BLaER1 treated with 17β-estradiol and CSF1 and Interleukin-3, amounts not matched to agents 10 nM and 100 nM (cell line): ENCODE data around the gene MTFP1.

Experiments used
- H3K27ac ChIP-seq, 11 experiments: shearing (Covaris generic); formaldehyde crosslinking; 2 replicates each; pipeline ENCODE4 v1.8.1; 2022
- H3K27me3 ChIP-seq, 11 experiments: shearing (Covaris generic); formaldehyde crosslinking; 2 replicates each; pipeline ENCODE4 v1.8.1; 2022
- H3K36me3 ChIP-seq, 11 experiments: shearing (Covaris generic); formaldehyde crosslinking; 2 replicates each; pipeline ENCODE4 v1.8.1; 2022
- H3K4me1 ChIP-seq, 10 experiments: shearing (Covaris generic); formaldehyde crosslinking; 2 replicates each; pipeline ENCODE4 v1.8.1; 2022
- H3K4me2 ChIP-seq, 11 experiments: shearing (Covaris generic); formaldehyde crosslinking; 2 replicates each; pipeline ENCODE4 v1.8.1; 2022
- H3K4me3 ChIP-seq, 10 experiments: shearing (Covaris generic); formaldehyde crosslinking; 2 replicates each; pipeline ENCODE4 v1.8.1; 2022
- H3K9ac ChIP-seq, 11 experiments: shearing (Covaris generic); formaldehyde crosslinking; 2 replicates each; pipeline ENCODE4 v1.8.1; 2022
- H3K9me3 ChIP-seq, 11 experiments: shearing (Covaris generic); formaldehyde crosslinking; replicated peaks in 1 of 11; 2 replicates each; pipeline ENCODE4 v1.8.1; 2022
- H4K20me1 ChIP-seq, 11 experiments: shearing (Covaris generic); formaldehyde crosslinking; 2 replicates each; pipeline ENCODE4 v1.8.1; 2022
- Cebpa-rat ChIP-seq, 11 experiments: shearing (Covaris generic); IDR thresholded peaks; 2 replicates each; pipeline ENCODE4 v1.8.1; 2022

MTFP1 gene

GRCh38 chr22:30426388-30427353 lies 1.1 kb downstream of the MTFP1 start:
- H3K4me2 ChIP-seq = peak overlapping the region; percentile 73 to 100 (median 86)
- H3K4me3 ChIP-seq = peak overlapping the region; percentile 73 to 95 (median 84)
- H3K36me3 ChIP-seq = peaks cover 24 to 37% (median 30%) of the 10 kb centered on the region in 11 experiments; a peak in 21 of 22 replicates
- H3K27ac ChIP-seq = peak overlapping the region; percentile 69 to 97 (median 87); a peak in 20 of 22 replicates
- peaks cover 38 to 49% (median 46%) of the 10 kb centered on the region in 10 experiments for H3K4me1 ChIP-seq
- peaks cover 0 to 51% (median 25%) of the 10 kb centered on the region in 11 experiments; a peak in 17 of 22 replicates for H4K20me1 ChIP-seq
- no peaks in the 10 kb centered on the region for H3K27me3 ChIP-seq
- peak overlapping the region; percentile 85 to 92 (median 90) for H3K9ac ChIP-seq
- TF ChIP-seq Cebpa-rat (IDR thresholded peaks at IDR 0.05) = no peak
- no peaks in the 10 kb centered on the region for H3K9me3 ChIP-seq

GRCh38 chr22:30427871-30428270 lies 2.3 kb downstream of the MTFP1 start:
- no peak overlapping the region for H3K4me3 ChIP-seq
- no peak overlapping the region for H3K27ac ChIP-seq
- H3K4me1 ChIP-seq = peaks cover 26 to 37% (median 34%) of the 10 kb centered on the region in 10 experiments
- TF ChIP-seq Cebpa-rat (IDR thresholded peaks at IDR 0.05) = no peak
- peaks cover 24 to 41% (median 30%) of the 10 kb centered on the region in 11 experiments; a peak in 21 of 22 replicates for H3K36me3 ChIP-seq
- no peaks in the 10 kb centered on the region for H3K27me3 ChIP-seq
- H3K9ac ChIP-seq = peak overlapping the region in 1 of 11 experiments; percentile 18; a peak in 1 of 22 replicates
- peaks cover 0 to 53% (median 25%) of the 10 kb centered on the region in 11 experiments; a peak in 17 of 22 replicates for H4K20me1 ChIP-seq
- no peaks in the 10 kb centered on the region for H3K9me3 ChIP-seq
- H3K4me2 ChIP-seq = peak overlapping the region in 1 of 11 experiments; percentile 89; a peak in 2 of 22 replicates

GRCh38 chr22:30429887-30430286 lies 4.3 kb downstream of the MTFP1 start:
- peaks cover 16 to 30% (median 23%) of the 10 kb centered on the region in 10 experiments for H3K4me1 ChIP-seq
- H3K9ac ChIP-seq = no peak overlapping the region
- no peak overlapping the region for H3K4me2 ChIP-seq
- H3K9me3 ChIP-seq = peaks cover 0 to 2% (median 0%) of the 10 kb centered on the region in 11 experiments; a peak in 5 of 22 replicates
- H4K20me1 ChIP-seq = peaks cover 0 to 53% (median 25%) of the 10 kb centered on the region in 11 experiments; a peak in 17 of 22 replicates
- H3K27me3 ChIP-seq = no peaks in the 10 kb centered on the region
- no peak overlapping the region for H3K4me3 ChIP-seq
- H3K36me3 ChIP-seq = peaks cover 24 to 42% (median 30%) of the 10 kb centered on the region in 11 experiments; a peak in 21 of 22 replicates
- H3K27ac ChIP-seq = no peak overlapping the region
- TF ChIP-seq Cebpa-rat (IDR thresholded peaks at IDR 0.05) = no peak

- no peaks in the 10 kb centered on the region for H3K27me3 ChIP-seq
- no peak overlapping the region for H3K27ac ChIP-seq
- H3K9me3 ChIP-seq = peaks cover 3 to 12% (median 8%) of the 10 kb centered on the region in 11 experiments; a peak in 17 of 22 replicates
- H3K9ac ChIP-seq = no peak overlapping the region
- H3K36me3 ChIP-seq = peaks cover 24 to 42% (median 30%) of the 10 kb centered on the region in 11 experiments; a peak in 21 of 22 replicates
- H3K4me2 ChIP-seq = no peak overlapping the region
- peaks cover 21 to 35% (median 28%) of the 10 kb centered on the region in 10 experiments for H3K4me1 ChIP-seq
- H3K4me3 ChIP-seq = no peak overlapping the region
- H4K20me1 ChIP-seq = peaks cover 0 to 53% (median 25%) of the 10 kb centered on the region in 11 experiments; a peak in 17 of 22 replicates
- TF ChIP-seq Cebpa-rat (IDR thresholded peaks at IDR 0.05) = no peak
These were observed 5.4 kb downstream of the MTFP1 start for GRCh38 chr22:30430933-30431332.

- Histone ChIP-seq H4K20me1 (peaks cover 0 to 47% (median 22%) of the 10 kb centered on the region in 11 experiments; a peak in 17 of 22 replicates), H3K9me3 (peaks cover 3 to 17% (median 9%) of the 10 kb centered on the region in 11 experiments; a peak in 17 of 22 replicates), H3K27me3 (peaks cover 0 to 6% (median 0%) of the 10 kb centered on the region in 11 experiments; a peak in 2 of 22 replicates), H3K4me3 (no peak overlapping the region), H3K27ac (no peak overlapping the region), H3K9ac (no peak overlapping the region), H3K4me2 (no peak overlapping the region), H3K36me3 (peaks cover 24 to 39% (median 27%) of the 10 kb centered on the region in 11 experiments; a peak in 21 of 22 replicates), H3K4me1 (peaks cover 12 to 28% (median 21%) of the 10 kb centered on the region in 10 experiments)
- TF ChIP-seq Cebpa-rat (IDR thresholded peaks at IDR 0.05) = no peak
These were observed 6.5 kb downstream of the MTFP1 start for GRCh38 chr22:30432096-30432495.

- no peak for TF ChIP-seq Cebpa-rat (IDR thresholded peaks at IDR 0.05)
- H3K4me2 ChIP-seq = no peak overlapping the region
- peaks cover 0 to 43% (median 18%) of the 10 kb centered on the region in 11 experiments; a peak in 14 of 22 replicates for H4K20me1 ChIP-seq
- no peak overlapping the region for H3K4me3 ChIP-seq
- H3K9ac ChIP-seq = no peak overlapping the region
- no peak overlapping the region for H3K27ac ChIP-seq
- peaks cover 3 to 17% (median 9%) of the 10 kb centered on the region in 11 experiments; a peak in 17 of 22 replicates for H3K9me3 ChIP-seq
- peaks cover 0 to 10% (median 0%) of the 10 kb centered on the region in 11 experiments; a peak in 4 of 22 replicates for H3K27me3 ChIP-seq
- peaks cover 11 to 24% (median 17%) of the 10 kb centered on the region in 10 experiments for H3K4me1 ChIP-seq
- peaks cover 19 to 34% (median 23%) of the 10 kb centered on the region in 11 experiments; a peak in 21 of 22 replicates for H3K36me3 ChIP-seq
These were observed 7.0 kb downstream of the MTFP1 start for GRCh38 chr22:30432520-30432919.

GRCh38 chr22:30433227-30433626 lies 7.7 kb downstream of the MTFP1 start:
- no peak for TF ChIP-seq Cebpa-rat (IDR thresholded peaks at IDR 0.05)
- H3K9ac ChIP-seq = no peak overlapping the region
- H3K27me3 ChIP-seq = peaks cover 0 to 17% (median 0%) of the 10 kb centered on the region in 11 experiments; a peak in 7 of 22 replicates
- H3K36me3 ChIP-seq = peaks cover 12 to 27% (median 16%) of the 10 kb centered on the region in 11 experiments; a peak in 21 of 22 replicates
- H3K4me3 ChIP-seq = no peak overlapping the region
- H3K27ac ChIP-seq = no peak overlapping the region
- no peak overlapping the region for H3K4me2 ChIP-seq
- H4K20me1 ChIP-seq = peaks cover 0 to 36% (median 10%) of the 10 kb centered on the region in 11 experiments; a peak in 13 of 22 replicates
- peaks cover 11 to 23% (median 17%) of the 10 kb centered on the region in 10 experiments for H3K4me1 ChIP-seq
- H3K9me3 ChIP-seq = peaks cover 3 to 17% (median 9%) of the 10 kb centered on the region in 11 experiments; a peak in 17 of 22 replicates

GRCh38 chr22:30433773-30434172 lies 8.2 kb downstream of the MTFP1 start:
- no peak overlapping the region for H3K4me2 ChIP-seq
- peaks cover 11 to 23% (median 17%) of the 10 kb centered on the region in 10 experiments for H3K4me1 ChIP-seq
- peaks cover 0 to 30% (median 5%) of the 10 kb centered on the region in 11 experiments; a peak in 11 of 22 replicates for H4K20me1 ChIP-seq
- peaks cover 0 to 23% (median 0%) of the 10 kb centered on the region in 11 experiments; a peak in 7 of 22 replicates for H3K27me3 ChIP-seq
- peaks cover 7 to 22% (median 10%) of the 10 kb centered on the region in 11 experiments; a peak in 21 of 22 replicates for H3K36me3 ChIP-seq
- H3K27ac ChIP-seq = no peak overlapping the region
- H3K9me3 ChIP-seq = peaks cover 3 to 17% (median 9%) of the 10 kb centered on the region in 11 experiments; a peak in 17 of 22 replicates
- no peak overlapping the region for H3K4me3 ChIP-seq
- H3K9ac ChIP-seq = no peak overlapping the region
- no peak for TF ChIP-seq Cebpa-rat (IDR thresholded peaks at IDR 0.05)
